NCI-H82 treated with DMSO at 0.1 percent for 48 hours (cell line): ENCODE data around the gene PGA3.
"Not testable (repeated sequence)": the region's sequence is repeated elsewhere in the genome, so short reads cannot be mapped to it uniquely, and the experiment has no call there.

Experiments
- DNase-seq: peaks from one replicate; lab custom pipeline; 2025; ENCODE audit not compliant: unreplicated experiment; lab: John Stamatoyannopoulos, UW

PGA3 gene

GRCh38 chr11:61202950-61203746 is at the start of gene PGA3:
TSS of gene PGA3 (plus strand) at chr11:61203515. CDS start at chr11:61203565, 50 bp downstream.
- DNase-seq = not testable (repeated sequence)

- no peak for DNase-seq
Observed at GRCh38 chr11:61153593-61154095, 49.7 kb upstream of the PGA3 start.

GRCh38 chr11:61154528-61154927 is 48.8 kb upstream of the PGA3 start:
- DNase-seq = no peak

GRCh38 chr11:61155312-61155711 is 48.0 kb upstream of the PGA3 start:
- no peak for DNase-seq

GRCh38 chr11:61155741-61156140 is 47.6 kb upstream of the PGA3 start:
- DNase-seq = no peak

- no peak for DNase-seq
Observed at GRCh38 chr11:61157743-61158142, 45.6 kb upstream of the PGA3 start.

- peak; percentile 26 for DNase-seq
Observed at GRCh38 chr11:61158691-61159381, 44.5 kb upstream of the PGA3 start.

GRCh38 chr11:61160487-61161189 is 42.7 kb upstream of the PGA3 start:
- DNase-seq = no peak

GRCh38 chr11:61161190-61162091 is 41.9 kb upstream of the PGA3 start, which contains the start of gene VPS37C:
TSS of gene VPS37C (minus strand) at chr11:61161426. CDS start at chr11:61138829, 22,597 bp downstream.
- DNase-seq = peak; percentile 61

GRCh38 chr11:61162092-61162941 is 41.0 kb upstream of the PGA3 start:
- no peak for DNase-seq

GRCh38 chr11:61163021-61163420 is 40.3 kb upstream of the PGA3 start:
- no peak for DNase-seq

- DNase-seq = no peak
Observed at GRCh38 chr11:61163714-61164605, 39.4 kb upstream of the PGA3 start.

- no peak for DNase-seq
Observed at GRCh38 chr11:61164606-61165424, 38.5 kb upstream of the PGA3 start.

GRCh38 chr11:61165785-61166184 is 37.5 kb upstream of the PGA3 start:
- DNase-seq = not testable (repeated sequence)

- not testable (repeated sequence) for DNase-seq
Observed at GRCh38 chr11:61166331-61166730, 37.0 kb upstream of the PGA3 start.

GRCh38 chr11:61168042-61168688 is 35.1 kb upstream of the PGA3 start:
- no peak for DNase-seq

GRCh38 chr11:61168800-61169199 is 34.5 kb upstream of the PGA3 start:
- DNase-seq = no peak
